H1 (cell line): ENCODE measurements around the gene MAP6. TPM values are rescaled to one million over a fixed set of nuclear protein-coding genes. Genes with fewer than 3 reads are reported as not detected.

Experiments
- CTCF ChIA-PET: fragments of 300-600 bp; sonication (Branson Sonifier 250); formaldehyde crosslinking; loops from one replicate; lab custom pipeline; 2021; ENCODE audit not compliant: partially characterized antibody; lab: Charles Lee
- POLR2A ChIA-PET: fragments of 300-600 bp; sonication (Branson Sonifier 250); formaldehyde crosslinking; loops from one replicate; lab custom pipeline; 2021; ENCODE audit warnings: inconsistent platforms; ENCODE audit not compliant: partially characterized antibody; lab: Charles Lee
- DNase-seq, 2 experiments: peaks; one replicate each; pipeline versions ENCODE4 v3.0.0 to v3.0.0-alpha.2; 2010 to 2022; ENCODE audit warnings: low spot score in 2 of 2, low read depth in 1 of 2, mixed read lengths in 1 of 2
- FAIRE-seq: peaks from 2 replicates; lab custom pipeline; 2011; peaks lifted over from hg19 to GRCh38; lab: Jason Lieb, UNC
- H2AFZ ChIP-seq: 2 replicates; pipeline ENCODE4 v1.8.1; 2012; ENCODE audit warnings: low read length, inconsistent platforms
- H2AK5ac ChIP-seq: 2 replicates; pipeline ENCODE4 v1.6.1; 2013; ENCODE audit warnings: low read depth, low read length
- H2BK120ac ChIP-seq: replicated peaks from 2 replicates; pipeline ENCODE3; 2013; ENCODE audit warnings: low read depth, low read length, inconsistent platforms
- H2BK12ac ChIP-seq: 2 replicates; pipeline ENCODE4 v1.6.1; 2013; ENCODE audit warnings: low read depth, low read length
- H2BK15ac ChIP-seq: 2 replicates; pipeline ENCODE4 v1.6.1; 2013; ENCODE audit warnings: low read length
- H2BK20ac ChIP-seq: 2 replicates; pipeline ENCODE4 v1.6.1; 2013; ENCODE audit warnings: low read length
- H2BK5ac ChIP-seq: 2 replicates; pipeline ENCODE4 v1.6.1; 2013; ENCODE audit warnings: low read depth, low read length
- H3K14ac ChIP-seq: 2 replicates; pipeline ENCODE4 v1.6.1; 2013; ENCODE audit warnings: inconsistent platforms; ENCODE audit not compliant: insufficient read length
- H3K18ac ChIP-seq: 2 replicates; pipeline ENCODE4 v1.6.1; 2013; ENCODE audit warnings: low read length; ENCODE audit errors: extremely low read depth
- H3K23ac ChIP-seq: 2 replicates; pipeline ENCODE4 v1.6.1; 2013; ENCODE audit warnings: inconsistent platforms; ENCODE audit not compliant: insufficient read length
- H3K23me2 ChIP-seq: 2 replicates; pipeline ENCODE4 v1.6.1; 2013; ENCODE audit warnings: low read depth, low read length
- H3K27ac ChIP-seq: 2 replicates; pipeline ENCODE4 v1.6.1; 2011; ENCODE audit warnings: low read depth, low read length, inconsistent platforms
- H3K27me3 ChIP-seq, 4 experiments: replicated peaks in 1 of 4; 1 replicate in 1 of 4; 2 replicates in 3 of 4; pipeline versions ENCODE4 v1.6.1 to v1.8.1; 2011 to 2013; ENCODE audit warnings: low read length in 3 of 4, mild to moderate bottlenecking in 3 of 4, inconsistent platforms in 2 of 4, mixed read lengths in 2 of 4, moderate library complexity in 1 of 4; ENCODE audit not compliant: control insufficient read depth in 3 of 4, insufficient read depth in 3 of 4; ENCODE audit errors: extremely low read depth in 1 of 4
- H3K36me3 ChIP-seq, 4 experiments: 2 replicates each; pipeline versions ENCODE4 v1.6.1 to v1.8.1; 2011 to 2013; ENCODE audit warnings: mild to moderate bottlenecking in 4 of 4, low read length in 3 of 4, moderate library complexity in 2 of 4, control low read depth in 1 of 4, inconsistent platforms in 1 of 4; ENCODE audit not compliant: insufficient read depth in 4 of 4, control insufficient read depth in 2 of 4
- H3K4ac ChIP-seq: replicated peaks from 2 replicates; pipeline ENCODE3; 2013; ENCODE audit warnings: low read length, low read depth, mixed read lengths, inconsistent platforms; ENCODE audit not compliant: insufficient read length
- H3K4me1 ChIP-seq, 4 experiments: replicated peaks in 1 of 4; 1 replicate in 1 of 4; 2 replicates in 3 of 4; pipeline versions ENCODE4 v1.6.1 to v1.8.1; 2011 to 2013; ENCODE audit warnings: low read length in 3 of 4, inconsistent platforms in 2 of 4, mixed read lengths in 1 of 4; ENCODE audit not compliant: insufficient read depth in 4 of 4, control insufficient read depth in 3 of 4
- H3K4me2 ChIP-seq, 2 experiments: 2 replicates each; pipeline versions ENCODE4 v1.6.1 to v1.8.1; 2011 to 2013; ENCODE audit warnings: low read depth in 2 of 2, low read length in 2 of 2, control low read depth in 1 of 2, inconsistent platforms in 1 of 2, mild to moderate bottlenecking in 1 of 2; ENCODE audit not compliant: insufficient read depth in 1 of 2
- H3K4me3 ChIP-seq, 4 experiments: fragments of 200-600, 300-600 bp in 1 of 4; sonication (generic), shearing (Covaris generic), sonication (Bioruptor Twin) in 1 of 4; 2 replicates each; pipeline versions ENCODE4 v1.5.1 to v1.8.1; 2011 to 2016; ENCODE audit warnings: low read length in 4 of 4, low read depth in 3 of 4, control low read depth in 2 of 4, inconsistent platforms in 2 of 4, mild to moderate bottlenecking in 2 of 4, mixed read lengths in 1 of 4, moderate library complexity in 1 of 4; ENCODE audit not compliant: insufficient read depth in 2 of 4; ENCODE audit errors: extremely low read depth in 1 of 4
- H3K56ac ChIP-seq: replicated peaks from 2 replicates; pipeline ENCODE3; 2013; ENCODE audit warnings: low read depth, mild to moderate bottlenecking, mixed read lengths, low read length, inconsistent platforms; ENCODE audit not compliant: insufficient read length
- H3K79me1 ChIP-seq: 2 replicates; pipeline ENCODE4 v1.6.1; 2013; ENCODE audit warnings: low read depth, low read length, control low read depth
- H3K79me2 ChIP-seq, 2 experiments: 2 replicates each; pipeline versions ENCODE4 v1.6.1 to v1.8.1; 2012 to 2013; ENCODE audit warnings: low read length in 2 of 2, mild to moderate bottlenecking in 2 of 2, inconsistent platforms in 1 of 2; ENCODE audit not compliant: insufficient read depth in 2 of 2, control insufficient read depth in 1 of 2
- H3K9ac ChIP-seq, 4 experiments: replicated peaks in 1 of 4; 1 replicate in 1 of 4; 2 replicates in 3 of 4; pipeline versions ENCODE4 v1.6.1 to v1.8.1; 2011 to 2013; ENCODE audit warnings: low read depth in 3 of 4, low read length in 3 of 4, control low read depth in 2 of 4, mild to moderate bottlenecking in 2 of 4, moderate library complexity in 2 of 4, inconsistent platforms in 1 of 4; ENCODE audit errors: extremely low read depth in 1 of 4
- H3K9me3 ChIP-seq, 2 experiments: 2 replicates each; pipeline versions ENCODE4 v1.6.1 to v1.8.1; 2012 to 2013; ENCODE audit warnings: mild to moderate bottlenecking in 2 of 2, moderate library complexity in 2 of 2, control low read depth in 1 of 2, inconsistent platforms in 1 of 2, low read depth in 1 of 2, low read length in 1 of 2, mixed read lengths in 1 of 2; ENCODE audit not compliant: insufficient read depth in 2 of 2
- H4K20me1 ChIP-seq, 2 experiments: replicated peaks in 1 of 2; 2 replicates each; pipeline versions ENCODE3 to v1.8.1; 2011 to 2013; ENCODE audit warnings: inconsistent platforms in 2 of 2, low read length in 2 of 2, mild to moderate bottlenecking in 1 of 2; ENCODE audit not compliant: insufficient read depth in 2 of 2, control insufficient read depth in 1 of 2
- H4K5ac ChIP-seq: 2 replicates; pipeline ENCODE4 v1.6.1; 2013; ENCODE audit warnings: low read length, low read depth, mixed read lengths, inconsistent platforms; ENCODE audit not compliant: insufficient read length
- H4K8ac ChIP-seq: 2 replicates; pipeline ENCODE4 v1.8.0; 2013; ENCODE audit warnings: mild to moderate bottlenecking, moderate library complexity, low read length, inconsistent platforms; ENCODE audit not compliant: insufficient read depth; ENCODE audit errors: extremely low read depth
- H4K91ac ChIP-seq: replicated peaks from 2 replicates; pipeline ENCODE3; 2013; ENCODE audit warnings: low read length, mixed read lengths, inconsistent platforms; ENCODE audit not compliant: insufficient read length
- CHD7 ChIP-seq: fragments of 300-600 bp; sonication (generic); IDR thresholded peaks from 2 replicates; pipeline ENCODE4 v1.7.1; 2012; ENCODE audit warnings: low read length, moderate library complexity, mild to moderate bottlenecking, inconsistent platforms; ENCODE audit not compliant: insufficient replicate concordance
- polyA plus RNA-seq, 7 experiments: library from polyadenylated mRNA; depleted of rRNA in 3 of 7; stranded (reverse) in 5 of 7; unstranded in 2 of 7; fragments of >200 nt in 5 of 7; fragments of 200-250 nt in 2 of 7; gene quantifications; 1 replicate in 5 of 7; 2 replicates in 1 of 7; 4 replicates in 1 of 7; pipeline versions ENCODE4 v1.2.1 to v1.2.3, GENCODE V29; 2011 to 2013; ENCODE audit warnings: missing spikeins in 2 of 7, mixed read lengths in 2 of 7
- total RNA-seq: library from RNA; stranded (reverse); fragmentation: NEBNext Ultra II Directional; extraction: Animal tissue kit (Norgen Biotek cat#: 25700); gene quantifications from 2 replicates; pipeline ENCODE4 v1.2.1, GENCODE V29; 2021

The MAP6 gene
- total and polyA plus RNA-seq, 2 of the 8 experiments (the other 6 are each of a cell fraction or from before 2014, with no cell fraction given), result 0.54 to 0.89 TPM

GRCh38 chr11:75655605-75656004 is 13.2 kb downstream of the MAP6 start:
- H3K4me1 ChIP-seq, result peaks cover 0 to 4% (median 0%) of the 10 kb centered on the region in 4 experiments; a peak in 1 of 7 replicates
- no peak overlapping the region for H4K5ac ChIP-seq
- no peaks in the 10 kb centered on the region for H3K9me3 ChIP-seq
- H3K79me1 ChIP-seq, result no peaks in the 10 kb centered on the region
- no peaks in the 10 kb centered on the region for H3K79me2 ChIP-seq
- H4K8ac ChIP-seq, result no peak overlapping the region
- H4K91ac ChIP-seq, result no peak overlapping the region
- no peak overlapping the region for H2BK5ac ChIP-seq
- H3K27ac ChIP-seq, result no peak overlapping the region
- H4K20me1 ChIP-seq, result no peaks in the 10 kb centered on the region
- H3K4ac ChIP-seq, result no peak overlapping the region
- no peak overlapping the region; the same call in 1 of the 2 replicates for H2AK5ac ChIP-seq
- H3K14ac ChIP-seq, result no peak overlapping the region
- H2BK15ac ChIP-seq, result no peak overlapping the region
- no peak overlapping the region for H2BK120ac ChIP-seq
- ChIA-PET POLR2A (no interaction called here), CTCF (interaction anchor here (1.0 to 2.0 kb wide), 2 partner anchors 13 to 61 kb away, joined by 3 to 10 read pairs; no protein-coding TSS in a partner anchor)
- H2BK20ac ChIP-seq, result no peak overlapping the region
- DNase-seq, result no peak
- H2AFZ ChIP-seq, result no peak overlapping the region
- H3K23ac ChIP-seq, result no peak overlapping the region
- no peak overlapping the region for H3K4me2 ChIP-seq
- no peak overlapping the region for H3K56ac ChIP-seq
- no peak overlapping the region for H2BK12ac ChIP-seq
- no peak overlapping the region for H3K9ac ChIP-seq
- no peak overlapping the region for H3K18ac ChIP-seq
- H3K36me3 ChIP-seq, result no peaks in the 10 kb centered on the region
- no peak overlapping the region for H3K4me3 ChIP-seq
- H3K23me2 ChIP-seq, result no peaks in the 10 kb centered on the region
- no peak for FAIRE-seq
- H3K27me3 ChIP-seq, result no peaks in the 10 kb centered on the region
- TF ChIP-seq CHD7, result no peak
